ENCODE results near the gene SIGLEC1.

SIGLEC1 gene

GRCh38 chr20:3728354-3728753, 16.0 kb upstream of the SIGLEC1 start:
- TF ChIP-seq GATA1 (IDR thresholded peaks at IDR 0.05; ENCODE audit: low read depth, low read length), result no peak
- no peak for TF ChIP-seq POLR2A (IDR thresholded peaks at IDR 0.05; ENCODE audit: low read length)
- DNase-seq, result no peak

GRCh38 chr20:3727401-3728021, 15.1 kb upstream of the SIGLEC1 start:
- no peak for DNase-seq
- TF ChIP-seq GATA1 (IDR thresholded peaks at IDR 0.05; ENCODE audit: low read depth, low read length) (no peak), POLR2A (IDR thresholded peaks at IDR 0.05; ENCODE audit: low read length) (no peak)

GRCh38 chr20:3724356-3724755, 12.0 kb upstream of the SIGLEC1 start:
- no peak for TF ChIP-seq POLR2A (IDR thresholded peaks at IDR 0.05; ENCODE audit: low read length)
- no peak for TF ChIP-seq GATA1 (IDR thresholded peaks at IDR 0.05; ENCODE audit: low read depth, low read length)
- no peak for DNase-seq

GRCh38 chr20:3723284-3723683, 10.9 kb upstream of the SIGLEC1 start:
- TF ChIP-seq POLR2A (IDR thresholded peaks at IDR 0.05; ENCODE audit: low read length) (no peak), GATA1 (IDR thresholded peaks at IDR 0.05; ENCODE audit: low read depth, low read length) (no peak)
- DNase-seq, result no peak

- no peak for TF ChIP-seq POLR2A (IDR thresholded peaks at IDR 0.05; ENCODE audit: low read length)
- no peak for TF ChIP-seq GATA1 (IDR thresholded peaks at IDR 0.05; ENCODE audit: low read depth, low read length)
- no peak for DNase-seq
These were observed 9.5 kb upstream of the SIGLEC1 start for GRCh38 chr20:3721912-3722311.

GRCh38 chr20:3720626-3721025, 8.2 kb upstream of the SIGLEC1 start:
- DNase-seq, result no peak
- TF ChIP-seq POLR2A (IDR thresholded peaks at IDR 0.05; ENCODE audit: low read length) (no peak), GATA1 (IDR thresholded peaks at IDR 0.05; ENCODE audit: low read depth, low read length) (no peak)

GRCh38 chr20:3720068-3720467, 7.7 kb upstream of the SIGLEC1 start:
- no peak for DNase-seq
- TF ChIP-seq GATA1 (IDR thresholded peaks at IDR 0.05; ENCODE audit: low read depth, low read length) (no peak), POLR2A (IDR thresholded peaks at IDR 0.05; ENCODE audit: low read length) (no peak)

GRCh38 chr20:3719046-3719445, 6.6 kb upstream of the SIGLEC1 start:
- DNase-seq, result no peak
- TF ChIP-seq POLR2A (IDR thresholded peaks at IDR 0.05; ENCODE audit: low read length) (no peak), GATA1 (IDR thresholded peaks at IDR 0.05; ENCODE audit: low read depth, low read length) (no peak)

GRCh38 chr20:3716195-3716834, 3.9 kb upstream of the SIGLEC1 start:
- DNase-seq, result peak; percentile 58 to 59
- no peak for TF ChIP-seq GATA1 (IDR thresholded peaks at IDR 0.05; ENCODE audit: low read depth, low read length)
- TF ChIP-seq POLR2A (IDR thresholded peaks at IDR 0.05; ENCODE audit: low read length), result no peak

- no peak for TF ChIP-seq GATA1 (IDR thresholded peaks at IDR 0.05; ENCODE audit: low read depth, low read length)
- no peak for TF ChIP-seq POLR2A (IDR thresholded peaks at IDR 0.05; ENCODE audit: low read length)
- no peak for DNase-seq
These were observed 1.7 kb upstream of the SIGLEC1 start for GRCh38 chr20:3714092-3714491.

- no peak for TF ChIP-seq GATA1 (IDR thresholded peaks at IDR 0.05; ENCODE audit: low read depth, low read length)
- TF ChIP-seq POLR2A (IDR thresholded peaks at IDR 0.05; ENCODE audit: low read length), result no peak
- no peak for DNase-seq
These were observed 887 bp downstream of the SIGLEC1 start for GRCh38 chr20:3711484-3711941.

- peak; percentile 64 to 81 for DNase-seq
- no peak for TF ChIP-seq POLR2A (IDR thresholded peaks at IDR 0.05; ENCODE audit: low read length)
These were observed 1.5 kb downstream of the SIGLEC1 start for GRCh38 chr20:3710703-3711483.

- no peak for DNase-seq
- TF ChIP-seq POLR2A (IDR thresholded peaks at IDR 0.05; ENCODE audit: low read length) (no peak), GATA1 (IDR thresholded peaks at IDR 0.05; ENCODE audit: low read depth, low read length) (no peak)
These were observed 2.4 kb downstream of the SIGLEC1 start for GRCh38 chr20:3710011-3710466.

- no peak for TF ChIP-seq POLR2A (IDR thresholded peaks at IDR 0.05; ENCODE audit: low read length)
- no peak for TF ChIP-seq GATA1 (IDR thresholded peaks at IDR 0.05; ENCODE audit: low read depth, low read length)
- no peak for DNase-seq
These were observed 4.9 kb downstream of the SIGLEC1 start for GRCh38 chr20:3707508-3707899.
